ENCODE results near the gene BCAS1. TPM values are rescaled to one million over a fixed set of nuclear protein-coding genes. Genes with fewer than 3 reads are reported as not detected.
A peak's percentile ranks its signal among the peaks of the same experiment; 100 is the strongest.

Gene BCAS1
- total and polyA plus RNA-seq, 3 donors from 2014 or later: 2.4 to 8.8 (median 3.3) TPM

DNA sequence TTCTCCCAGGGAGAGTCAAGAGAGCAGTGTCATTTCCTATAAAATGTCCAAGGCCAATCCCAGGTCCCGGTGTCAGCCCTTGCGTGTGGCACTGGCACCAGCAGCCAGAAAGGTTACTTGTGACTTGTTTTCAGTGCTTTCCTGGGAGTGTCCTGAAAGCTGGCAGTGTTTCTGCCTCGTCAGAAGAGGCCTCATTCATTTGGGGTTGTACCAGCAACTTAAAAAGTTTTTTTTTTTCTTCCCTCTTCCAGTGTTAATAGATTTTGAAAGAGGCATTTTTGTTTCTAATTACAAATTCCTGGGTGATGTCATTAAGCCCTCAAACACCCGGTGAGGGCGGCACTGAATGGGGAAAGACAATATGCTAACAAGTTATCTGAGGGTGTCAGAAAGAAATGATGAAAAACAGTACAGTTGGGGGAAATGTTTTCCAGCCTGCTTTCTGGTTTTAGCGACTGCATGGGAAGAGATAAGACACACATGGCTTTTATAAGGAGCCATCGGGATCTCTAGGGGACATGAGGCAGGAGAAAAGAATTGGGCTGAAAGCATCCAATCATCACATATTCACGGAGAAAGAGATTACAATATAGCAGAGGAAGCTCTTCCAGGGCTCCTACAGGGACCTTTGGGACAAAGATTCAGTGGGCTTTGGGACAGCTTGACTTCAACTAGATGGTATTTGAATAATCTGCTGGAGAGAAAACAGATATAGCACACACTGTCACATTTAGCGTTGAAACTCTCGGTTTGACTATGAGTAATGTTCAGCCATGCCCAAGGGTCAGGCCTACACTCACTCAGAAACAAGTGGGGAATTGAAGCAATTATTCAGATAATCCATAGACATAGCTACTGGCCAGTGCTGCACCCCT lies 153.0 kb downstream of the BCAS1 start:
- TF ChIP-seq POLR2A (IDR thresholded peaks at IDR 0.05) (no peak), CTCF (IDR thresholded peaks at IDR 0.05) (no peak)
- WGBS, 2 donors: 42 to 50% methylated on average over 10 of the region's 10 CpGs
- Histone ChIP-seq H3K36me3 (ENCODE audit: low read depth, missing control alignments) (no peaks in the 10 kb centered on the region), H3K4me3 (no peak overlapping the region), H3K9me3 (no peaks in the 10 kb centered on the region), H3K4me1 (peaks cover 27% of the 10 kb centered on the region), H3K27me3 (no peaks in the 10 kb centered on the region), H3K27ac (peak overlapping the region; percentile 14 to 91)
- DNase-seq: peak; percentile 64
- intact Hi-C loops (cut with DNase I; ENCODE audit: low total_unique reads): loop anchor here (5.0 kb wide), 1 partner anchor 340 kb away; no protein-coding TSS in a partner anchor

DNA sequence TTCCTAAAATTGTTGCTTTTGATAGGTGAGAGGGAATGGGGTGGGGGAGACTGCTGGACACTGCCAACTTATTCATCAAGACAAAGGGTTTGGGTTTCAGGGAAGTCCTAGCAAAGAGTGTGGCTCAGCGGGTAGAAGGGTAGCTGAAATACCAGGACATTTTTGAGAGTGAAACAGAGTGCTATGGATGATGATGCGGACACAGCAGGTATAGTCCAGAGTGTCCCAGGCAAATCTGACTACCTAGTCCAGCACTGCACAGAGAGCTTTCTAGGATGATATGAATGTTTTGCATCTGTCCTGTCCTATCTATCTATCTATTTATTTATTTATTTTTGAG lies 154.3 kb downstream of the BCAS1 start:
- no peak for TF ChIP-seq POLR2A (IDR thresholded peaks at IDR 0.05)
- no peak for TF ChIP-seq CTCF (IDR thresholded peaks at IDR 0.05)
- Histone ChIP-seq H3K4me3 (peak overlapping the region in 1 of 2 donors; percentile 70), H3K27me3 (no peaks in the 10 kb centered on the region), H3K9me3 (no peaks in the 10 kb centered on the region), H3K27ac (peak overlapping the region; percentile 73 to 91), H3K4me1 (peaks cover 27% of the 10 kb centered on the region), H3K36me3 (ENCODE audit: low read depth, missing control alignments) (no peaks in the 10 kb centered on the region)
- DNase-seq: no peak
- intact Hi-C loops (cut with DNase I; ENCODE audit: low total_unique reads): loop anchor here (5.0 kb wide), 1 partner anchor 339 kb away; no protein-coding TSS in a partner anchor
- WGBS, 2 donors: 44 to 70% methylated on average over 2 of the region's 2 CpGs

- intact Hi-C loops (cut with DNase I; ENCODE audit: low total_unique reads): loop anchor here (5.0 kb wide), 1 partner anchor 338 kb away; no protein-coding TSS in a partner anchor
- Histone ChIP-seq H3K4me1 (peaks cover 27% of the 10 kb centered on the region), H3K4me3 (peak overlapping the region; percentile 70 to 71), H3K27me3 (no peaks in the 10 kb centered on the region), H3K27ac (peak overlapping the region; percentile 73 to 91), H3K36me3 (ENCODE audit: low read depth, missing control alignments) (no peaks in the 10 kb centered on the region), H3K9me3 (no peaks in the 10 kb centered on the region)
- TF ChIP-seq POLR2A (IDR thresholded peaks at IDR 0.05): no peak
- peak; percentile 84 to 95 (median 95) for TF ChIP-seq CTCF (IDR thresholded peaks at IDR 0.05)
- 1% methylated on average over 18 to 24 of the region's 24 CpGs for WGBS, 2 donors
- peak; percentile 98 for DNase-seq
Measured at GRCh38 chr20:53915446-53916172, 154.8 kb downstream of the BCAS1 start.

DNA sequence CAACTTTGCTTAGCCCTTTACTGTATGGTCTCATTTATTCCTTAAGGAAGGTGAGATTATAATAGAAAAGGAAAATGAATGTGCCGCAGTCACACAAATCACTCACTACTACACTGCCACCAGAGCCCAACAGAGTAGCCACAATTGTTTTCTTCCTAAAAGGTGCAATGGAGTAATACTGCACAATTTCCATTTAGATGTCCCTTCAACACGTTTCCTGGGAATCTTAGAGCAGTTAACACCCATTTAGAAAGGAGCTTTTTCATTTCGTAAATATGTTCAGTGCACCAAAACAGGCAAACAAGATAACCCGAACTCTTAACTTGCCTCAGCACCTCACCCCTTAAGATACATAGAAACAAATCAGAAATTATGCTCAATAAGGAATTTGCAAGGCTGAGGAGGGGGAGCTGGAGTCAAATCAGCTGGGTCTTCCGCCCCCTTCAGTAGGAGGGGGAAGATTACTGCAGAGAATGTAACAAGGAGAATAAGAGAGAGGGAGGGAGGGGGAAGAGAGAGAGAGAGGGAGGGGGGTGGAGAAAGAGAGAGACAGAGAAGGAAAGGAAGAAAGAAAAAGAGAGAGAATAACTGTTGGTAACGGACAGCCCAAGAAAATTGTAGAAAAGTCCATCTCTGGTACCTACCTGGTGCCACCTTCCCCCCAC lies 155.5 kb downstream of the BCAS1 start:
- peak overlapping the region; percentile 70 to 71 for H3K4me3 ChIP-seq
- TF ChIP-seq CTCF (IDR thresholded peaks at IDR 0.05) (no peak), POLR2A (IDR thresholded peaks at IDR 0.05) (no peak)
- 8 to 28% methylated on average over 6 of the region's 6 CpGs for WGBS, 2 donors

More for the DNA sequence above, 155.5 kb downstream of the BCAS1 start:
- no peaks in the 10 kb centered on the region for H3K27me3 ChIP-seq
- no peak for DNase-seq
- peak overlapping the region; percentile 73 to 91 for H3K27ac ChIP-seq
- intact Hi-C loops (cut with DNase I; ENCODE audit: low total_unique reads): loop anchor here (5.0 kb wide), 1 partner anchor 338 kb away; no protein-coding TSS in a partner anchor
- H3K9me3 ChIP-seq: no peaks in the 10 kb centered on the region
- peaks cover 27% of the 10 kb centered on the region for H3K4me1 ChIP-seq
- no peaks in the 10 kb centered on the region for H3K36me3 ChIP-seq (ENCODE audit: low read depth, missing control alignments)
